ENCODE data around the gene C1orf35. TPM values are rescaled to one million over a fixed set of nuclear protein-coding genes. Genes with fewer than 3 reads are reported as not detected.

The C1orf35 gene
- total and polyA plus RNA-seq, 9 donors, result 2.8 to 29.3 (median 21.0) TPM

DNA sequence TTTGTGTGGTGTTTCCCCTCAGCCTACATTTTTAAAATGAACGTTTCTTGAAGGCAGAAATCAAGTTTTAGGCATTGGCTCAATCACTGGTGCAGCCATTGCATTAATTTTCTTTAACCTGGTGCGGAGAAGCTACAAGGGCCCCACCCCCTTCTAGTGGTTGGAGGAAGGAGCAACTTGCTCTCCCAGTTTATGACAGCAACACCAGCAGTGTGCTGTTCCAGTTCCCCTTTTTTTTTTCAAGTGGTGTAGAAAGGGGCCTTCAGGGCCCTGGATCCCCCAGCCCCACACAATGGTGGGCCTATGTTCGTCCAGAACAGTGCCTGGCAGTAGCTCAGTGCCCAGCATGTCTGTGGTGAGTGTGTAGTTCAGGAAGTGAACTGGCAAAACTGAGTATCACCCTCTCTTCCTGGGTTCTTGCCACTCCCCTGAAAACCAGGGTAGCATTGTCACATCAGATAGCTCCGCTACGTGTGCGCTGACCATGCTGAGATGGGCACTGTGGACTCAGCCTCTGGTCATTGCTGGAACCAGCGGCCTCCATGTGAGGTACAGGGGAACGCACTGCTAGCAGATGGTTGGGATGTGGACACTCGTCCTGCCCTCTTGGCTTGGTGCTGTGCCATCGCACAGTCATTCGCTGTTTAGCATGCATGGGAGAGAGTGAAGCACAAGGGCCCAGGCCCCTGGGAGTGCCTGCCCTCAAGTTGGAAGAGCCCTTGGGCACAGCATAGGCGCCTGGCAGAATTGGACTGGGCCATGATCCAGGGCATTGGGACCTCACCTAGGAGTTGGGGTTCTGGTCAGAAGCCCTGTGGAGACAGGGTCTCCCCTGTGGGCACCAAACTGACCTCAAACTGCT, 13.4 kb downstream of the C1orf35 start:
- no peak overlapping the region for H3K4me3 ChIP-seq
- no peak for TF ChIP-seq EP300 (IDR thresholded peaks at IDR 0.05)
- TF ChIP-seq, protein P1, sequence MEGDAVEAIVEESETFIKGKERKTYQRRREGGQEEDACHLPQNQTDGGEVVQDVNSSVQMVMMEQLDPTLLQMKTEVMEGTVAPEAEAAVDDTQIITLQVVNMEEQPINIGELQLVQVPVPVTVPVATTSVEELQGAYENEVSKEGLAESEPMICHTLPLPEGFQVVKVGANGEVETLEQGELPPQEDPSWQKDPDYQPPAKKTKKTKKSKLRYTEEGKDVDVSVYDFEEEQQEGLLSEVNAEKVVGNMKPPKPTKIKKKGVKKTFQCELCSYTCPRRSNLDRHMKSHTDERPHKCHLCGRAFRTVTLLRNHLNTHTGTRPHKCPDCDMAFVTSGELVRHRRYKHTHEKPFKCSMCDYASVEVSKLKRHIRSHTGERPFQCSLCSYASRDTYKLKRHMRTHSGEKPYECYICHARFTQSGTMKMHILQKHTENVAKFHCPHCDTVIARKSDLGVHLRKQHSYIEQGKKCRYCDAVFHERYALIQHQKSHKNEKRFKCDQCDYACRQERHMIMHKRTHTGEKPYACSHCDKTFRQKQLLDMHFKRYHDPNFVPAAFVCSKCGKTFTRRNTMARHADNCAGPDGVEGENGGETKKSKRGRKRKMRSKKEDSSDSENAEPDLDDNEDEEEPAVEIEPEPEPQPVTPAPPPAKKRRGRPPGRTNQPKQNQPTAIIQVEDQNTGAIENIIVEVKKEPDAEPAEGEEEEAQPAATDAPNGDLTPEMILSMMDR (IDR thresholded peaks at IDR 0.05), result no peak
- TF ChIP-seq POLR2A (IDR thresholded peaks at IDR 0.05), result no peak
- H3K9me3 ChIP-seq, result no peaks in the 10 kb centered on the region
- peaks cover 41% of the 10 kb centered on the region for H3K4me1 ChIP-seq (ENCODE audit: insufficient read depth)
- 72 to 74% (median 73%) methylated on average over 8 to 12 of the region's 12 CpGs for WGBS, 3 donors
- no peaks in the 10 kb centered on the region for H3K27me3 ChIP-seq
- peak in 4 of 5 donors; percentile 5 to 30 (median 16) for DNase-seq
- H3K36me3 ChIP-seq, result no peaks in the 10 kb centered on the region
- intact Hi-C loops (cut with DNase I), result no loop called here
- no peak overlapping the region for H3K27ac ChIP-seq

DNA sequence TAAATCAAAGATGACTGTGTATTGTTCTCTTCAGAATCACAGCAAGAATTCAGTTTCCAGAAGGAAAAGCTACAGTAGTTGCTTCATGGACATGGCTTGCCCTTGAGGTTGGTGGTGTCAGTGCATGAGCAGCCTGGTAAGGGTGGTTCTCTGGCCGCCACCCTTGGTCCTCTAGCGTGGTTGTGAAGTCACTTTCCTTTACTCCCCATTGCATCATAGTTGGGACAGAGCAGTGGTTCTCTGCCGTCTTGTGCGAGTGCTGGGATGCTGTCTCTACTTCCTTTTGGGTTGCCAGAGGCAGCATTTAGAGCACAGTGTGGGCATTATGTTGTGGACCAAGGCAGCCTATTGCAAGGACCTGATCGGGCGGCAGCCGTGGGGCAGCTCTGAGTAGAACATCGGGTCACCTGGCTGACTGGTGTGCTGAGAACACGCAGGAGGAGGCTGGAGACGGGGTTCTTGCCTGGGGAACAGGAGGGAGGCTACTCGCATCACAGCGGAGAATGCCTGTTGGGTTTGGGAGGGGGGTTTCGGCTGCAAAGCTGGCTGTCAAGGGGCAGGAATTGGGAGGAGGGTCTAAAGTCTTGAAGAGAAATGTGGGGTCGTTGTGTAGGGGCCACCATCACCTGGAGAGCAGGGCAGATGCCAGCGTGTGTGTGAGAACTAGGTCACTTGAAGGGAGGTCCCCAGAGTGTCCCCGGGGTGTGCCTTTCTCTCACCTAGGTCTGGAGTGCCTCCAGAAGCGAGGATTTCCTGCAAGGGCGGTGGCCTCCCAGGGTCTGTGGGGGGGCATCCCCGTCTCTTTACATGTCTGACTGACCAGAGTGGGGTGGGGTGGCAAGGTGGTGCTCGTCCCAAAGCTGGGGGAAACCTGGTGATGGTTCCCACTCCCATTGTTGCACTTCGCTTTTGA, 14.3 kb downstream of the C1orf35 start:
- no peak overlapping the region for H3K4me3 ChIP-seq
- peak in 3 of 5 donors; percentile 7 to 27 (median 15) for DNase-seq
- no peaks in the 10 kb centered on the region for H3K27me3 ChIP-seq
- no peak overlapping the region for H3K27ac ChIP-seq
- H3K36me3 ChIP-seq, result no peaks in the 10 kb centered on the region
- H3K4me1 ChIP-seq (ENCODE audit: insufficient read depth), result peaks cover 45% of the 10 kb centered on the region
- TF ChIP-seq, protein P1 (IDR thresholded peaks at IDR 0.05), result no peak
- no peak for TF ChIP-seq POLR2A (IDR thresholded peaks at IDR 0.05)
- TF ChIP-seq EP300 (IDR thresholded peaks at IDR 0.05), result no peak
- H3K9me3 ChIP-seq, result no peaks in the 10 kb centered on the region
- WGBS, 3 donors, result 72 to 75% (median 73%) methylated on average over 21 of the region's 21 CpGs
- intact Hi-C loops (cut with DNase I), result no loop called here

DNA sequence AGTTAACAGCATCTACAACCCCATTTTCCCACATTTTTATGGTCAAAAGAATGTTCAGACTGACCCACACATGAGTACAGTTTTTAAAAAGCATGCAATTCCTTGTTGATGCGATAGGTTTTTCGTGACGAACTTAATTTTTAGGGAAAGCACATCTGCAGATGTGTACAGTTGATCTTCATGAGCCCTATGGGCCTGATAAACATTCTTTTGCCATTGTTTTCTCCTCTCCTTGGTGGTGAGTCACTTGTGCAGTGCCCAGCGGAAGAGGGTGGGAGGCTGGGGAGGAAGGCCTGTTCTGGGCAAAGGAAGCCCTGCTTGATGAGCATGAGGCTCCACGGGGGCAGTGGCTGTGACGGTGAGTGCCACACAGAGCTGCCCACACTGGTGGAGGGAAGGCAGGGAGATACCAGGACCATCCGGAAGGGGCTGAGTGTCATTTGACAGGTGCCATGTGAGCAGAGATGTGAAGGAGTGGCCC, 15.3 kb downstream of the C1orf35 start:
- H3K4me1 ChIP-seq (ENCODE audit: insufficient read depth), result peaks cover 45% of the 10 kb centered on the region
- H3K4me3 ChIP-seq, result no peak overlapping the region
- H3K27ac ChIP-seq, result no peak overlapping the region
- WGBS, 3 donors, result 35 to 42% (median 35%) methylated on average over 7 of the region's 7 CpGs
- peak in 3 of 5 donors; percentile 10 to 22 (median 16) for DNase-seq
- no peaks in the 10 kb centered on the region for H3K36me3 ChIP-seq
- no peaks in the 10 kb centered on the region for H3K27me3 ChIP-seq
- TF ChIP-seq, protein P1 (IDR thresholded peaks at IDR 0.05), result no peak
- TF ChIP-seq EP300 (IDR thresholded peaks at IDR 0.05) (no peak), POLR2A (IDR thresholded peaks at IDR 0.05) (no peak)
- H3K9me3 ChIP-seq, result no peaks in the 10 kb centered on the region
- intact Hi-C loops (cut with DNase I), result no loop called here

DNA sequence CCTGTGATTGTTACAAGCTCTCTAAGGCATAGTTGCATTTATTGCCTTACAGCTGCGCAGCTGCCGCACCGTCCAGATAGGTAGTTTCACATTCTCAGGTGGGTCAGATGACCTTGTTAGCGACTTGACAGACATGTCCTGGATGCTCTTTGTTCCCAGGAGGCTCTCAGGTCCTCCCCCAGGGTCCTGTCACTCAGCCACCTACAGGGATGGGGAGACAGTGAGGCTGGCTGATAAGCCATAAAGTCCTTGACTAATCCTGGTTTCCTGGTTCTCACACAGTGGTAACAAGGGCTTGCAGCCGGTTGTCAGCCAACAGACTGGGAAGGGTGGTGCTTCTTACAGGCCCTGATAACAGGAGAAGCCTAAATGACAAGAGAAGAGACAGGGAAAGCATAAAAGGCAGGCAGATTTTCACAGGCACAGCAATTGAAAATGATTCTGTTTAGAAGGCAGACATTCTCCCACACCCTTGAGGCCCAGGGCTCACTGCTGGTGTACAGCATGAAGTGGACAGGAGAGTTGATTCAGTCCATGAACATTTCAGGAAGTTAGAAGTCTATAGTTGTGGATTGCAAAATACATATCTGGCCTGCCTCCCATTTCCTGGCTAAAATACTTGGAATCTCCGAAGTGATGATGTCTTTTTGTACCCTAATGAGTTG, 17.7 kb downstream of the C1orf35 start:
- H3K27ac ChIP-seq, result no peak overlapping the region
- H3K9me3 ChIP-seq, result no peaks in the 10 kb centered on the region
- WGBS, 3 donors, result 29 to 37% (median 31%) methylated on average over 6 of the region's 6 CpGs
- H3K4me1 ChIP-seq (ENCODE audit: insufficient read depth), result peaks cover 47% of the 10 kb centered on the region
- H3K36me3 ChIP-seq, result no peaks in the 10 kb centered on the region
- TF ChIP-seq POLR2A (IDR thresholded peaks at IDR 0.05) (no peak), EP300 (IDR thresholded peaks at IDR 0.05) (no peak)
- TF ChIP-seq, protein P1 (IDR thresholded peaks at IDR 0.05), result no peak
- intact Hi-C loops (cut with DNase I), result no loop called here
- H3K4me3 ChIP-seq, result peak overlapping the region; percentile 99
- no peaks in the 10 kb centered on the region for H3K27me3 ChIP-seq
- DNase-seq, result peak in 2 of 5 donors; percentile 19 to 20
